ENCODE measurements around the gene STYXL2.

STYXL2 gene

GRCh38 chr1:167132301-167133010 lies 38.6 kb downstream of the STYXL2 start:
- DNase-seq (ENCODE audit: low read depth in 2 of 3, low spot score in 1 of 3): no peak

GRCh38 chr1:167135281-167135840 lies 41.5 kb downstream of the STYXL2 start:
- no peak for DNase-seq (ENCODE audit: low read depth in 2 of 3, low spot score in 1 of 3)

GRCh38 chr1:167136191-167136614 lies 42.3 kb downstream of the STYXL2 start:
- no peak for DNase-seq (ENCODE audit: low read depth in 2 of 3, low spot score in 1 of 3)

- DNase-seq (ENCODE audit: low read depth in 2 of 3, low spot score in 1 of 3): no peak
Observed at GRCh38 chr1:167136806-167137205, 42.9 kb downstream of the STYXL2 start.

- DNase-seq (ENCODE audit: low read depth in 2 of 3, low spot score in 1 of 3): no peak
Observed at GRCh38 chr1:167137332-167137781, 43.5 kb downstream of the STYXL2 start.

- no peak for DNase-seq (ENCODE audit: low read depth in 2 of 3, low spot score in 1 of 3)
Observed at GRCh38 chr1:167137793-167138510, 44.1 kb downstream of the STYXL2 start.

- DNase-seq (ENCODE audit: low read depth in 2 of 3, low spot score in 1 of 3): no peak
Observed at GRCh38 chr1:167138703-167139102, 44.8 kb downstream of the STYXL2 start.

- no peak for DNase-seq (ENCODE audit: low read depth in 2 of 3, low spot score in 1 of 3)
Observed at GRCh38 chr1:167141963-167142362, 48.1 kb downstream of the STYXL2 start.
